Stimulated activated naive CD8-positive, alpha-beta T cell treated with anti-CD3 and anti-CD28 coated beads, Interleukin-15, Interleukin-2, amounts not matched to agents 100 U/mL and 50 U/mL, for 24 hours (primary cell): ENCODE results near the gene WFDC13.
"Not testable (repeated sequence)": the region's sequence is repeated elsewhere in the genome, so short reads cannot be mapped to it uniquely, and the experiment has no call there.

Experiments
- ATAC-seq: fragments of 150-1000 bp; cut with Tn5 transposase; one replicate; pipeline ENCODE4 v1.10.0; 2021
- DNase-seq: peaks from one replicate; pipeline ENCODE4 v3.0.0; 2021

Gene WFDC13

DNA sequence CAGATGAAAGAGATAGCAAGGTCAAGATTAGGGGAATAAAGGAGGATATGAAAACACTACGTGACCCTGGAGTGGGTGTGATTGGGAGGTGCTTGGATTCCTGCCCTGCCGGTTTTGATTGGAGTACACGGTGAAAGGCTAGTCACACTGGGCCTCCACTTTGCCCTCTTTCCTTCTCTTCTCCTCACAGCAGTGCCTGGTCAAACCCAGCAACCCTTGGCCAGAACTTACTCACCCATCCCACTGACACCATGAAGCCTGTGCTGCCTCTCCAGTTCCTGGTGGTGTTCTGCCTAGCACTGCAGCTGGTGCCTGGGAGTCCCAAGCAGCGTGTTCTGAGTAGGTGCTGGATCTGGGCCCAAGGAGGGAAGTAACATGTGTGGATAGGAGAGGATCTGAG lies at the start of gene WFDC13:
WFDC13 (plus strand) TSS at position 166 of the 400 bp plus-strand sequence; CDS start at position 252, 86 bp downstream.
- DNase-seq (no peak), ATAC-seq (no peak)

- ATAC-seq, DNase-seq: not testable (repeated sequence)
Observed at GRCh38 chr20:45657038-45657437, 44.8 kb upstream of the WFDC13 start.

DNA sequence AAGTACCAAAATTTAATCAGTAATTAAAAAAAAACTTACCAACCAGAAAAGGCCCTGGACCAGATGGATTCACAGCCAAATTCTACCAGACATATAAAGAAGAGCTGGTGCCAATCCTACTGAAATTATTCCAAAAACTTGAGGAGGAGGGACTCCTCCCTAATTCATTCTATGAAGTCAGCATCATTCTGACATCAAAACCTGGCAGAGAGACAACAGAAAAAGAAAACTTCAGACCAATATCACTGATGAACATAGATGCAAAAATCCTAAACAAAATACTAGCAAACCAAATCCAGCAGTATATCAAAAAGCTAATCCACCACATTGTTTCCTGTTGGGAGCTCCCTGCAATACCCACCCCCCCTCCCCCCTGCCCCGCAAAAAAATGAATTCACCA lies 31.7 kb upstream of the WFDC13 start, which contains the start of gene WFDC11:
WFDC11 (minus strand) TSS at position 101 of the 400 bp plus-strand sequence. CDS start 19,639 bp downstream, outside the sequence.
- DNase-seq (no peak), ATAC-seq (no peak)

DNA sequence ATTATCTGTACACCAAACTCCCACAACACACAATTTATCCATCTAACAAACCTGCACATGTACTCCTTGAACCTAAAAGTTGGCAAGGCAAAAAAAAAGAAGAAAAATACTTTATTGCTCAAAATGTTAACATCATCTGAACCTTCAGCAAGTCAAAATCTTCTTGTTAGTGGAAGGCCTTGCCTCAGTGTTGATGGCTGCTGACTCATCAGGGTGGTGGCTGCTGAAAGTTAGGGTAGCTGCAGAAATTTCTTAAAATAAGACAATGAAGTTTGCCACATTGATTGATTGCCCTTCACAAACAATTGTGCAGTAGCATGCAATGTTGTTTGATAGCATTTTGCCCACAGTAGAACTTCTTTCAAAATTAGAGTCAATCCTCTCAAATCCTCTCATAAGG lies 29.1 kb upstream of the WFDC13 start:
- no peak for ATAC-seq
- DNase-seq, result no peak

GRCh38 chr20:45679650-45680049 lies 22.2 kb upstream of the WFDC13 start:
- no peak for DNase-seq
- ATAC-seq, result no peak

- DNase-seq (no peak), ATAC-seq (no peak)
Observed at GRCh38 chr20:45685896-45686295, 15.9 kb upstream of the WFDC13 start.

DNA sequence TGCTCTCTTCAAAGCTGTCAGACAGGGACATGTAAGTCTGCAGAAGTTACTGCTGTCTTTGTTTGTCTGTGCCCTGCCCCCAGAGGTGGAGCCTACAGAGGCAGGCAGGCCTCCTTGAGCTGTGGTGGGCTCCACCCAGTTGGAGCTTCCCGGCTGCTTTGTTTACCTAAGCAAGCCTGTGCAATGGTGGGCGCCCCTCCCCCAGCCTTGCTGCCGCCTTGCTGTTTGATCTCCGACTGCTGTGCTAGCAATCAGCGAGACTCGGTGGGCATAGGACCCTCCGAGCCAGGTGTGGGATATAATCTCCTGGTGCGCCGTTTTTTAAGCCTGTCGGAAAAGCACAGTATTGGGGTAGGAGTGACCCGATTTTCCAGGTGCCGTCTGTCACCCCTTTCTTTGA lies 8.5 kb upstream of the WFDC13 start:
- not testable (repeated sequence) for ATAC-seq, DNase-seq

DNA sequence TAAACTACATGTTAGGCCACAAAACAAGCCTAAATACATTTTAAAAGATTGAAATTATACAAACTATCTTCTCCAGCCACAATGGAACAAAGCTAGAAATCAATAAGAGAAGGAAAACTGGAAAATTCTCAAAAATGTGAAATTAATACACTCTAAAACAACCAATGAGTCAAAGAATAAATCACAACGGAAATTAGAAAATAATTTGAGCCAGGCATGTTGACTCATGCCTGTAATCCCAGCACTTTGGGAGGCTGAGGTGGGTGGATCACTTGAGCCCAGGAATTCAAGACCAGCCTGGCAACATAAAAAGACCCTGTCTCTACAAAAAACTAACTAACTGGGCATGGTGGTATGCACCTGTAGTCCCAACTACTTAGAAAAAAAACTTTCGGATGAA lies 6.3 kb upstream of the WFDC13 start:
- no peak for DNase-seq
- no peak for ATAC-seq

GRCh38 chr20:45701104-45701503 lies 734 bp upstream of the WFDC13 start:
- no peak for DNase-seq
- no peak for ATAC-seq

- ATAC-seq, result no peak
Observed at GRCh38 chr20:45704969-45705637, 3.3 kb downstream of the WFDC13 start, which contains the start of gene WFDC10B. Gene WFDC10B, minus strand, starts transcription at chr20:45705019. Its CDS starts 19,027 bp downstream, at chr20:45685992.

DNA sequence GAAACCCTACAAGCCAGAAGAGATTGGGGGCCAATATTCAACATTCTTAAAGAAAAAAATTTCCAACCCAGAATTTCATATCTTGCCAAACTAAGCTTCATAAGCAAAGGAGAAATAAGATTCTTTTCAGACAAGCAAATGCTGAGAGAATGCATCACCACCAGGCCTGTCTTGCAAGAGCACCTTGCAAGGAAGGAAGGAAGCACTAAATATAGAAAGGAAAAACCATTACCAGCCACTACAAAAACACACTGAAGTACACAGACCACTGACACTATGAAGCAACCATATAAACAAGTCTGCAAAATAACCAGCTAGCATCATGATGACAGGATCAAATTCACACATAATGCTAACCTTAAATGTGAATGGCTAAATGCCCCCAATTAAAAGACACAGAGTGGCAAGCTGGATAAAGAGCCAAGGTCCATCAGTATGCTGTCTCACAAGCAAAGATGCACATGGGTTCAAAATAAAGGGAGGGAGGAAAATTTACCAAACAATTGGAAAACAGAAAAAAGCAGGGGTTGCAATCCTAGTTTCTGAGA lies 14.4 kb downstream of the WFDC13 start:
- not testable (repeated sequence) for DNase-seq, ATAC-seq

More at GRCh38 chr20:45704969-45705637, 3.3 kb downstream of the WFDC13 start, which contains the start of gene WFDC10B:
- no peak for DNase-seq

DNA sequence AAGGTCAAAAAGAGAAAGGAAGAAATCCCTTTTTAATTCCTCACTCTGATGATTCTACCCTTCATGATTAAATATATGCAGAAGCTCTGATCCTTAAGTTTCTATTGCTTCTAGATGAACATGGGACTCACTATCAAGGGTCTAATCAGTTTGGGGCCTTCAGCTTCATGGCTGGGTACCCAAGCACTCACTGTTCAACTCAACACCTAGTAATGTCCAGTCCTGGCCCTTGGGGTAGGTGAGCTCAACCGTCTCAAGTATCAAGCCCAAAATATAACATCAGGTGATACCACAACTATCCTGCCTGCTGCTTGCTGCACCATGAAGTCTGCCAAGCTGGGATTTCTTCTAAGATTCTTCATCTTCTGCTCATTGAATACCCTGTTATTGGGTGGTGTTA lies 20.2 kb downstream of the WFDC13 start, which contains the start of gene SPINT4:
SPINT4 (plus strand) TSS at position 301 of the 400 bp plus-strand sequence; CDS start at position 322, 21 bp downstream.
- ATAC-seq, result no peak

DNA sequence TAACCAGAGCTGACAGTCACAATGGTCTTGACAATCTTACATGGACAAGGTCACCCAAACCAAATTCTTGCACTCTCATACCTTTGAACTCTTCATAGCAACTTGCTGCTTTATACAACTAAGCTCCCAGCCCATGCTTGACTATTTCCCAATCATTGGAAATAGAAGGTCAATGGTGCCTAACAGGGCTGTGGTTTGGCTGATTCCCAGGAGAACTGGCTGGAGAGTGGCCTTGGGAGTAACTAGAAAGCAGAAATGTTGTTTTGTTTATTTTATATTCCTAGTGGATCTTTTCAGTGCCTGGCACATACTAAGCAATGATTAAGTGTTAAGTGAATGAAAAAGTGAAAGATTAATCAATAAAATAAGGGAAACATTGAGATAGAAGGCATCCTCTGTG lies 23.3 kb downstream of the WFDC13 start:
- no peak for DNase-seq
- no peak for ATAC-seq

More for the DNA sequence above, 20.2 kb downstream of the WFDC13 start, which contains the start of gene SPINT4:
- DNase-seq, result no peak

DNA sequence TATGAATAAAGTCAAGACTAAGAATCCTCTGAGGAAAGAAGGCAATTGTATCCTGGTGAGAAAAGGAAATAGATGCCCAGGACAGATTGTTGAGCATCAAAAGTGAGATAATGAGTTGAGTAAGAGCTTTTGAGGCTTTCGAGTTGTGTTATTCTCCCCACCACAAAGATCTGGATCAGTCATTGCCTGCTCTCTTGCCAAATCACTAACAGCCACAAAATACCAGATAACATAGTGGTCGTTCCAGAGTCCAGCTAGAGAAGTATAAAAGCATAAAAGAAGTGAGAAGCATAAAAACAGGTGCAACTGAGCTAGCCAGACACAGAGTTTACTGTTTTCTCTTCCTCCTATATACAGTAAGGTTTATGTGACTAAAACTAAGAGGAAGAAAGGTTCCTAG lies 25.2 kb downstream of the WFDC13 start:
- ATAC-seq (peak; percentile 59), DNase-seq (no peak)

- no peak for DNase-seq
- ATAC-seq, result no peak
Observed at GRCh38 chr20:45732199-45732598, 30.4 kb downstream of the WFDC13 start.

- ATAC-seq, result no peak
- no peak for DNase-seq
Observed at GRCh38 chr20:45735552-45735951, 33.7 kb downstream of the WFDC13 start.

- ATAC-seq (no peak), DNase-seq (no peak)
Observed at GRCh38 chr20:45735988-45736387, 34.1 kb downstream of the WFDC13 start.

- no peak for ATAC-seq
- DNase-seq, result no peak
Observed at GRCh38 chr20:45742596-45742995, 40.8 kb downstream of the WFDC13 start.

DNA sequence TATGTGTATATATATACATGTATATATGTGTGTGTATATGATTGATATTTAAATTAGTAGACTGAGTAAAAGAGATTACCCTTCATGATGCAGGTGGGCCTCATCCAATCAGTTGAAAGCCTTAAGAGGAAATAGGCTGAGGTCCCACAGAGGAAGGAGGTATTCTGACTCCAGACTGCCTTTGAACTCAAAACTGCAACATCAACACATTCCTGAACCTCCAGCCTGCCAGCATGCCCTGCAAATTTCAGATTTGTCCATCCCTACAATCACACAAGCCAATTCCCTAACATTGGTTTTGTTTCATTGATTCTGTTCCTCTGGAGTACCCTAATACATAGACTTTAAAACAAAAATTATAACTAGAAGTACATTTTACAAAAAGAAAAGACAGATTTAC lies 43.2 kb downstream of the WFDC13 start:
- no peak for DNase-seq

DNA sequence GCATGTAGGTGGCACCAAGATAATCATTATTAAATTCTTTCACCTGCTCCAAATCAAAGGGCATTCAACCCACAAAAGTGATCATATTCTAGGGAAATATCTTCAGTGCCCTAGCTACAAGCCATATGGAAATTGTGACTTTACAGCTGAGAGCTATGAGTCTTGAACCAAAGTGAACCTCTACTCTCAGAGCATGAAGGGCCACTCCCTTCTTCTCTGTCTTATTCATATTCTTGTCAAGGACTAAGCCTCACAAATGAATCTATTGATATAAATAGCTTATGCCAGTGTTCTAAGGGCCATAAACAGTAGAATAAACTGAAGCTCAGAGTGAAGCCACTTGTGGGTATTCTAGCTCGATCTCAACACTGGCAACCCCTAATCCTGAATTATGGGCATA lies 49.9 kb downstream of the WFDC13 start:
- ATAC-seq, result peak; percentile 88
- no peak for DNase-seq

More for the DNA sequence above, 43.2 kb downstream of the WFDC13 start:
- no peak for ATAC-seq

GRCh38 chr20:45752746-45753145 lies 50.9 kb downstream of the WFDC13 start:
- peak; percentile 33 for DNase-seq
- peak; percentile 79 for ATAC-seq

GRCh38 chr20:45758096-45758495 lies 56.3 kb downstream of the WFDC13 start:
- ATAC-seq, result no peak
- no peak for DNase-seq
